Liver (tissue), 3 donors: ENCODE results near the gene JMJD6.

Source experiments
- CTCF ChIP-seq: fragments of 150-350 bp; IDR thresholded peaks from 2 replicates; pipeline ENCODE4 v1.5.1; 2017; ENCODE audit warnings: improper control_type of control experiment, low read depth, low read length; ENCODE audit not compliant: missing input control
- GABPA ChIP-seq, 2 donors: IDR thresholded peaks in 1 of 2; conservative IDR thresholded peaks in 1 of 2; 2 replicates each; pipeline ENCODE4 v1.6.1; 2016; ENCODE audit warnings: antibody characterized with exemption in 2 of 2, mild to moderate bottlenecking in 1 of 2, moderate library complexity in 1 of 2
- JUND ChIP-seq, 2 donors: IDR thresholded peaks; 2 replicates each; pipeline ENCODE4 v1.6.1; 2016; ENCODE audit warnings: antibody characterized with exemption in 2 of 2
- RAD21 ChIP-seq, 2 donors: IDR thresholded peaks; 2 replicates each; pipeline ENCODE4 v1.6.1; 2016; ENCODE audit warnings: antibody characterized with exemption in 2 of 2, mild to moderate bottlenecking in 2 of 2
- TAF1 ChIP-seq: conservative IDR thresholded peaks from 2 replicates; pipeline ENCODE4 v1.6.1; 2016; ENCODE audit warnings: antibody characterized with exemption, mild to moderate bottlenecking
- TF ChIP-seq, protein P1 (sequence below): IDR thresholded peaks from 2 replicates; pipeline ENCODE4 v1.6.1; 2016; ENCODE audit warnings: antibody characterized with exemption
- donor health status: healthy.
- donor health status: healthy.

GRCh38 chr17:76720941-76721340, 5.5 kb downstream of the JMJD6 start:
- TF ChIP-seq TAF1 = no peak
- TF ChIP-seq CTCF = no peak
- no peak for TF ChIP-seq GABPA (IDR thresholded peaks at IDR 0.05 in 1 of 2, conservative IDR thresholded peaks at IDR 0.05 in 1 of 2)
- TF ChIP-seq, protein P1, sequence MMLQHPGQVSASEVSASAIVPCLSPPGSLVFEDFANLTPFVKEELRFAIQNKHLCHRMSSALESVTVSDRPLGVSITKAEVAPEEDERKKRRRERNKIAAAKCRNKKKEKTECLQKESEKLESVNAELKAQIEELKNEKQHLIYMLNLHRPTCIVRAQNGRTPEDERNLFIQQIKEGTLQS = no peak
- no peak for TF ChIP-seq JUND (IDR thresholded peaks at IDR 0.05)
- no peak for TF ChIP-seq RAD21 (IDR thresholded peaks at IDR 0.05)
